Measurements from ENCODE around the gene RIMBP2.
"Not testable (repeated sequence)": the region's sequence is repeated elsewhere in the genome, so short reads cannot be mapped to it uniquely, and the experiment has no call there.

Gene RIMBP2

GRCh38 chr12:130705178-130705822 is 10.8 kb downstream of the RIMBP2 start:
- no peak for DNase-seq (ENCODE audit: low read depth)

DNA sequence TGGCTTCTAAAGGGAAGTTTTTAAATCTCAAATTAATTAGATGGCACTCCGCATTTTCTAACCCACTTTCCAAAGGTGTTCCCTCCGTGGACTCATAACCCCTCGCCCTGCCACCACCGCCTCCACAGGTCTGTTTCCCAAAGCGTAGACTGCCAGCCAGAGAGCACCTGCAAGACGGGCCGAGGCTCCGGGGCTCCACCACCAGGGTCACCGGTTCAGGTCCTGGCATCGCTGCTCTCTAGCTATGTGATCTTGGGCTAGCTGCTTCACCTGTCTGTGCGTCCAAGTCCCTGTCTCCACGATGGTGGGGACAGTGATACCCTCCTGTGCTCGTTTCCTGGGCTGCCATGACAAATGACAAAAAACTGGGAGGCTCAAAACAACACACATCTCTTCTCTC is 11.5 kb downstream of the RIMBP2 start:
- no peak for DNase-seq (ENCODE audit: low read depth)

- no peak for DNase-seq (ENCODE audit: low read depth)
These were observed 12.2 kb downstream of the RIMBP2 start for GRCh38 chr12:130703733-130704375.

DNA sequence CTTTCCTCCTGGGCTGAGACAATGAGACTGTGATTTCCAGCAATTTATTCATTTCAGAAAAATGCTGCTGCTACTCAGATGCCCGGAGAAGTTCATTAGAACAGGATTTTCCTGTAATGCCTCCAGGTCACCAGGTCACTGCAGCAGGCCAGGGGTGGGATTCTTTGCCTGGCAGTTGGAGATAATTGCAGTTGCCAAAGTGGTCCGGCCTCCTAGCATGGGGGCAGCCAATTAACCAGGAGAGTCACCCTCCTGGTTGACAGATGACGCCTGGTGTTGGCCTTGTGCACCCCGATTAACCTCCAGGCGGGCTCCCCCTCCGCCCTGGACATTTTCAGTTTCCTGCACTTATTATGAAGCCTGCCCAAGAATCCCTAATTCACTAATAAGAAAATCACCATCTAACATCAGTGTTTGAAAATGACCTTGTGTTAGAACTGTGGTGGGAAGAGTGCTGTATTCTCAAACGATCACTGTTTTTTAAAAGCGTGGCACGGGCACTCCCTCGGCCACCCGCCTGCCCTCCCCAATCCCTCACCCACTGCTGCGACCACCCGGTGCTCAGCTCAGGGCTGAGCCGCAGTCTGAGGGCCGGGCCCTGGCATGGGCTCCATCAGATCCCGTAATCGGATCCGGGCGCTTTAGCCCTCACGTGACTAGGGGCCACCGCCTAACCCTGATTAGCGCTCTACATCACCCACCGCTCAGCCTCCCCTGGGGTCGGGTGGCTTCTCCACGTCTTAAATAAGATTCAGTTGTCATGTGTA is 12.9 kb downstream of the RIMBP2 start:
- no peak for DNase-seq (ENCODE audit: low read depth)

DNA sequence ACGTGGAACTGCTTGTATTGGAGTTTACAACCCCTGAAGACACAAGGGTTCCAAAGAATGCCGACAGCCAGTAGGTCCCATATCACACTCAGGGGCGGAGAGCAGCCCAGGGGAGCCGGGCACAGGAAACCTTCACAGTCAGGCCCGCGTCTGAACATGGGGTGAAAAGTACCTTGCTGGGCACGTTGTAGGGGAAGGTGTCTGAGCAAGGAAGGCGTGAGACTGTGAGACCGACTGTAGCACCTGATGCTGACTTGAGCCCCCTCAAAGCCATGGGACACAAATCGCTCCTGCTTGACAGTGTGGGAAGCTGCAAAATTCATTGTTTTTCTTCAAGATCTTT is 14.7 kb downstream of the RIMBP2 start:
- DNase-seq (ENCODE audit: low read depth): no peak

GRCh38 chr12:130700492-130701401 is 15.4 kb downstream of the RIMBP2 start:
- DNase-seq (ENCODE audit: low read depth): no peak

DNA sequence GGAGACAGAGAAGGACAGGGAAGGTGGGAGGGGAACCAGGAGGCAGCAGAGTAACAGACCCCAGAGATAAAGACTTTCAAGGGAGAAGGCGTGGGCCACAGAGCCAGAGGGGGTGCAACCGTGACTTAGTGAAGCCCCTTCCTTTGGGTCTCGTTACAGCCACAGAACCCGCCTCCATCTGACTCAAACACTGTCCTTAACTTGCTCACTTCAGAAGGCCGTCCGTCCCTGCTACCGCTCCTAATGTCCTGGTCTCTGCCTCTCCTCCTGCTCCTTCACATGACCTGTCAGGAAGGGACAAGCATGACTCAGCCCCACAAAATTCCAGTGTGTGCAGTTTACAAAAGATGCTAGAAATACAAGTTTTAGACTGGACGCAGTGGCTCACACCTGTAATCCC is 18.0 kb downstream of the RIMBP2 start:
- no peak for DNase-seq (ENCODE audit: low read depth)

- no peak for DNase-seq (ENCODE audit: low read depth)
These were observed 19.6 kb downstream of the RIMBP2 start for GRCh38 chr12:130696379-130697100.

DNA sequence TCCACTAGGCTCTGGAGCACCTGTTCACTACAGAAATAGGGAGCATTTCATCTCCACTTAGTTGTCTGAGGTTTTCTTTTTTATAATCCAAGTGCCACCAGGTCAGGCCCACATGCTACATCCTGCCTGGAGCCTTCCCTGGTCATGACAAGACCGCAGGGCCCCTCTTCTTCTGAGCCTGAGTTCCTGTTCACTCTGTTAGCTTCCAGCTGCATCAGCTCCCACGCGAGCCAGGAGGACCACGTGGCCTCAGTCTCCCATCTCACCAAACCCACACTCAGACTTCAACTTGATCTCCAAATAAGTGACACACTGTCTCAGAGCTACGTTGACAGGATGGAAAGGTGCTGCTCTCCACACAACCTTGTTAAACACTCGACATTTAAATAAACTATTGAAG is 21.0 kb downstream of the RIMBP2 start:
- DNase-seq (ENCODE audit: low read depth): no peak

DNA sequence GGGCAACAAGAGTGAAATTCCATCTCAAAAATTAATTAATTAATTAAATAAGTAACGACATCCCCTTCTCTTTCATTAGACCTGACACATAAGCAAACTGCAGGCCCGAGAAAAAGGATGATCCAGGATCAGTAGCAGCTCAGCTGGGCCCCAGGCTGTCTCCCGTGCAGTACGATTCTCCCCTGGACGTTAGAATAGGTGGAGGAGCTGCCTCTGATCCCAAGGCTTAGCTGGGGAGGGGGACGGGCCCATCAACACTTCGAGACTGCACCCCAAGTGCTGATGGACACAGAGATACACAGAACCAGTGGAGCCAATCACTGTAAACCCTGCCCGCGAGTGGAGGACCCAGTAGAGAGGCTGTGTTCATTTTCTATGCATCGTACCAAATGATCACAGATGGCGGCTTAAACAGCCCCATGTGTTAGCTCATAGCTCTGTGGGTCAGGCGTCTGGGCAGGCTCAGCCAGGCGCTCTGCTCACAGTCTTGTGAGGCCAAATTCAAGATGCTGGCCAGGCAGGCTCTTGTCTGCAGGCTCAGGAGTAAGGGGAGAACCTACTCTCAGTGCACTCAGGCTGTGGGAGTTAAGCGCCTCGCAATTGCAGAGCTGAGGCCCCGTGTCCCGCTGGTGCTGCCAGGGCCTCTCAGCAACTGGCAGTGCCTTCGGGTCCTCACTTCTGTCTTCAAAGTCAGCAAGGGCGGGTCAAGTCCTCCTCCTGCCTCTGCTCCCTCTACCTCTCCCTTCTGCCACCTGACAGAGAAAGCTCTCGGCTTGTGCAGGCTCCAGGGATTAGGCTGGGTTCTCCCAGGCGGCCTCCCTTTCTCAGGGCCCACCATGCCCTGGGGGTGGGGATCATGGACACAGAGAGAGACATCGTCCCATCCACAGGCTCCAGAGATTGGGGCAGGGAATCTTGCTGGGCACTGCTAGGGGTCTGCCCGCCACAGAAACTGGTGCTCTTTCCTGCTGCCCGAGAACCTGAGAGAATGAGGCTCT is 26.4 kb downstream of the RIMBP2 start:
- no peak for DNase-seq (ENCODE audit: low read depth)

DNA sequence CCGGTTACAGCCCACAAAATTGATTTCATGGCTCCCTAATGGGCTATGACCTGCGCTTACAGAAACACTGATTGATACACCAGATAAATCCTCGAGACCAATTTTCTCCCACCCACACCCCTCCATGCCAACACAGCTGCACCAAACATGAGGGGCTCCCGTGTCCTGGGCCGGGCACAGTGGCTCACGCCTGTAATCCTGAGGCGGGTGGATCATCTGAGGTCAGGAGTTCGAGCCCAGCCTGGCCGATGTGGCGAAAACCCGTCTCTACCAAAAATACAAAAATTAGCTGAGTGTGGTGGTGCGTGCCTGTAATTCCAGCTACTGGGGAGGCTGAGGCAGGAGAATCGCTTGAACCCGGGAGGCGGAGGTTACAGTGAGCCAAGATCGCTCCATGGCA is 27.1 kb downstream of the RIMBP2 start:
- DNase-seq (ENCODE audit: low read depth): not testable (repeated sequence)

DNA sequence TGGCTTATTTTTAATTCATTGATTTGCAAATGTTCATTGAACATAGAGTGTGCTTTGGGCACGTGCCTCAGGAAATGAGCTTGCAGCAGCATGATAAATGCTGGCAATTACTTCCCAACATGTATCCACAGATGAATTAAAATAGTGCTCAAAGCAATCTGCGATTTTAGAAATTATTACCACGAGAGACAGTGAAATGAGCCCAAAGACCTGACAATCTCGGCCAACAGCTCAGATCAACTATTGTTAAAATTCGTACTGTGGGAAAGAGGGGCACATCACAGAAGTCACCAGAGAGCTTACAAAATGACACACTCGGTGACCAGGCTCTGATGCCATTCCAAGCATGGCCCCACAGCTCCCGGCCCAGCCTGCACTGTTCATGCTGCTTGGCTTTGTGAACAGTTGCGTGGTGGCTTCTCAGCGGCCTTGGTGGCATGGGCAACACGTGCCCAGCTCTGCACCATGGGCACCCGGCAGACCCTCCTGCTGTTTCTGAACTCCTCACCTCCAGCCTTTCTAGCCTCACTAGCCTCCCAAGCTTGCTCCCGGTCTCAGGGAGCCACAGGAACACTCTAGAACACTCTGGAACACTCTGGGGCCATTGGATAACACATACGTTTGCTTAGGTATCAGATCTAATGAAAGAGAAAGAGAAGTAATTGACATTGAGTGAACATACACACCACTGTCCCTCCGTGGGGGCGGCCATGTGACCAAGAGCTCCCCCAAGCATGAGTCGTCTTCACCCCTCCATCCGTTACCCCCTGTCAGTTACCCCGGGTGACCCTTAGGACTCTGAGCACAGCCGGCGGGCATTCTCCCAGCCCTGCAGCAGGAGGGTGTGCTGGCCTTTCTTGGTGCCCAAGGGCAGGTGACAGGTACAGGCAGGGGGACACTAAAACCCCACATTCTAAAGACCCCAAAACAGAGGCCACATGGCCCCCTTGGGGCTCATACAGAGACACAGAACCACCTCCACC is 28.0 kb downstream of the RIMBP2 start:
- DNase-seq (ENCODE audit: low read depth): no peak

DNA sequence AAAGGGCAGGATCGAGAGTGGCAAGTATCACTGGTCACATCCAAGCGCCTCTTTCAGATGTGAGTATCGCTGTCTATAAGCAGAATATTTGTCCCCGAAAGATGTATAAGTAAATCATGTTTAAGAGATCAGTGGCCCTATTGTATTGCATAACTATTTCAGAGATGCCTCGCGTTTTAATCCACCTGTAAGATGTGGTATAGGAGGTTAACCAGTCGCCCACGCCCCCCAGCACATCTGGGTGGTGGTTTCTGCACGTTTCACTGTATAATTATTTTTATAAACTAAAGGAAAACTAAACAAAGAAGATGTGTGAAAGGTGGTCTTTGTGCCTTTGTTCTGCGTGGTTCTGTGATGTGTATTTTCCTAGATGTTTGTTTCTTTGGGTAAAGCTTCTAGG is 28.9 kb downstream of the RIMBP2 start:
- DNase-seq (ENCODE audit: low read depth): no peak

DNA sequence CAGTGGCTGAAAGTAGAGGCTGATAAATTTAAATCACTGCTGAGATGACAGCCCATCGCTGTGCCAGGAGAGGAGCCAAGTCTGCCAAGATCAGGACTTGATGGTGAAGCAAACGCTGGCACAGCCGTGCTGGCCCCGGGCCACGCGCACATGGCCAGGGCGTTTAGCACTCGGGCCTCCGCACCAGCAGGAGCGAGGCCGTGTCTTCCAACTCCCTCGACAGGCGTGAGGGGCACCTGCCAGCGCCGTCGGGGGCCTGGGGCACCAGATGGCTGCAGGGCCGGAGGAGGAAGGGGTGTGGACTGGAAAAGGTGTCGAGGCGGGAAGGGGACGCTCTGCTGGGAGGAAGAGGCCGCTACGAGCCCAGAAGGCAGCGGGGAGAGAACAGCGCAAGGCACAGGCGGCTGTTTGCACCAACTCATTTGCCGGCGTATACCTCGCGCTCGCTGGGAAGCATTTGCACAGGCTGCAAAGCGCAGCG is 29.5 kb downstream of the RIMBP2 start:
- no peak for DNase-seq (ENCODE audit: low read depth)

DNA sequence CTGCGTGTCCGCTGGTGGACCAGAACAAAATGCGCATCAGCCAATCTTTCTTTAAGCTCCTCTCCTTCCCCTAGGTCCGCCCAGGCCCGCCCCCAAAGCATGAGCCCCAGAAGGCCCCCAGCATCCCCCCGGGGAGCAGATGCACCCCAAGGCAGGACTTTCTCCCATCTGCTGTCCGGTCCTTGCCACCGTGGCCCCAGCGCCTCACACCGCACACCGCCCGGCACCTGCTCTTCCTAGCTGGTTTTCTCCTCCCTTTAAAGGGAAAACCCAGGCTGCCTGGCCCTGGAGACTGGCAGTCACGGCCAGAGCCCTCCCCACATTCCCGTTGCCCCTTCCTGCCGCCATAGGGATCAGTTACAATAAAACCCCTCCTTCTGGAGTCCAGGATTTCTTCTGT is 30.2 kb downstream of the RIMBP2 start:
- DNase-seq (ENCODE audit: low read depth): no peak

DNA sequence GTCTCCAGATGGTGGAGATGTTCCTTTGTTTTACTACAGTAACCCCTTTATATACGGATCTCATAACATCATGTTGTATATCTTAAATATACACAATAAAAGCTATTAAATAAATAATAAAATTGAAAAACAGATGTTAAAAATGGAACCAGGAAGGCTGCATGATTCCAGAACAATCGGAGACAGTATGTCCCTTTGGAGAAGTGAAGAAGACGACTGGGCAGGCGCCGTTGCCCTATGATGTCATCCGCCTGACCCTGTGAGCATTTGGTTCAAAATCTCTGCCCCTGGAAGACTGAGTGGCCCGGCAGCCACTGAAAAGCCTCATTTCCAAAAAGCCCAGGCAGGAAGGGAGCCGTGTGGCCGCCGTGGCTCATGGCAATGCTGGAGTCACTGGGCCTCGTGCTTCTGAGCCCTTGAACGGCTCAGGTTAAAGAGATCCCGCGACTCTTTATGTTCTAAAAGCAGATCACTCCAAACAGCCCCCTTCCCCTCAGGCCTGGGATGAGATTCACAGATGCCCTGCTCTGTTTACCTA is 30.8 kb downstream of the RIMBP2 start:
- no peak for DNase-seq (ENCODE audit: low read depth)

DNA sequence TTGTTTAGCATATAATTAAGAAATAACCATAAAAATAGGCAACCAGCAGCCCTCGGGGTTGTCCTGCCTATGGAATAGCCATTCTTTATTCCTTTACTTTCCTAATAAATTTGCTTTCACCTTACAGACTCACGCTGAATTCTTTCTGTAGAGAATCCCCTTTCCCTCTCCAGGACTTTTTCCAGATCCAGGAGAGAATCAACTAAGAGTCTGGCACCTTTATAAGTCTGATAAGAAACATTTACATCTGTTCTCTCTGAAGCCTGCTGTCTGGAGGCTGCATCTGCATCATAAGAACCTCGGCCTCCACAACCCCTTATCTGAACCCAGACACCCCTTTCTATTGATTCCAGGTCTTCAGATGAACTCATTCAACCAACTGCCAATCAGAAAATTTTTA is 32.3 kb downstream of the RIMBP2 start:
- DNase-seq (ENCODE audit: low read depth): no peak

- no peak for DNase-seq (ENCODE audit: low read depth)
These were observed 33.0 kb downstream of the RIMBP2 start for GRCh38 chr12:130683080-130683479.
